ENCODE data around the gene SBK1.

The SBK1 gene

GRCh38 chr16:28282045-28282444 lies 10.3 kb upstream of the SBK1 start:
- DNase-seq (ENCODE audit: low read depth in 2 of 2) = no peak

- DNase-seq (ENCODE audit: low read depth in 2 of 2) = no peak
Observed at GRCh38 chr16:28283173-28283572, 9.2 kb upstream of the SBK1 start.

GRCh38 chr16:28283798-28284577 lies 8.3 kb upstream of the SBK1 start:
- DNase-seq (ENCODE audit: low read depth in 2 of 2) = no peak

- DNase-seq (ENCODE audit: low read depth in 2 of 2) = no peak
Observed at GRCh38 chr16:28285649-28286048, 6.7 kb upstream of the SBK1 start.

- DNase-seq (ENCODE audit: low read depth in 2 of 2) = no peak
Observed at GRCh38 chr16:28288114-28288513, 4.2 kb upstream of the SBK1 start.

- DNase-seq (ENCODE audit: low read depth in 2 of 2) = no peak
Observed at GRCh38 chr16:28289048-28289447, 3.3 kb upstream of the SBK1 start.

- DNase-seq (ENCODE audit: low read depth in 2 of 2) = no peak
Observed at GRCh38 chr16:28289939-28290858, 2.1 kb upstream of the SBK1 start.

- DNase-seq (ENCODE audit: low read depth in 2 of 2) = no peak
Observed at GRCh38 chr16:28290859-28291254, 1.5 kb upstream of the SBK1 start.

- DNase-seq (ENCODE audit: low read depth in 2 of 2) = no peak
Observed at GRCh38 chr16:28292731-28293600, 641 bp downstream of the SBK1 start.

- DNase-seq (ENCODE audit: low read depth in 2 of 2) = no peak
Observed at GRCh38 chr16:28293601-28293960, 1.3 kb downstream of the SBK1 start.

GRCh38 chr16:28294201-28294600 lies 1.9 kb downstream of the SBK1 start:
- DNase-seq (ENCODE audit: low read depth in 2 of 2) = no peak

GRCh38 chr16:28295276-28295675 lies 3.0 kb downstream of the SBK1 start:
- DNase-seq (ENCODE audit: low read depth in 2 of 2) = no peak

GRCh38 chr16:28297308-28297707 lies 5.0 kb downstream of the SBK1 start:
- DNase-seq (ENCODE audit: low read depth in 2 of 2) = no peak

GRCh38 chr16:28297784-28298510 lies 5.6 kb downstream of the SBK1 start:
- DNase-seq (ENCODE audit: low read depth in 2 of 2) = no peak

GRCh38 chr16:28298511-28298878 lies 6.2 kb downstream of the SBK1 start:
- DNase-seq (ENCODE audit: low read depth in 2 of 2) = no peak

- DNase-seq (ENCODE audit: low read depth in 2 of 2) = no peak
Observed at GRCh38 chr16:28300327-28300726, 8.0 kb downstream of the SBK1 start.

GRCh38 chr16:28301154-28301553 lies 8.8 kb downstream of the SBK1 start:
- no peak for DNase-seq (ENCODE audit: low read depth in 2 of 2)

- DNase-seq (ENCODE audit: low read depth in 2 of 2) = no peak
Observed at GRCh38 chr16:28301620-28302019, 9.3 kb downstream of the SBK1 start.

- no peak for DNase-seq (ENCODE audit: low read depth in 2 of 2)
Observed at GRCh38 chr16:28303132-28303531, 10.8 kb downstream of the SBK1 start.

GRCh38 chr16:28304214-28304613 lies 11.9 kb downstream of the SBK1 start:
- DNase-seq (ENCODE audit: low read depth in 2 of 2) = no peak

- DNase-seq (ENCODE audit: low read depth in 2 of 2) = no peak
Observed at GRCh38 chr16:28307936-28308335, 15.6 kb downstream of the SBK1 start.
